HepG2 (cell line): Measurements from ENCODE around the gene PRPSAP1. TPM values are rescaled to one million over a fixed set of nuclear protein-coding genes. Genes with fewer than 3 reads are reported as not detected.

Experiments used
- CBFB ChIP-seq: sonication (generic); formaldehyde crosslinking; IDR thresholded peaks from 2 replicates; pipeline ENCODE4 v1.4.0; 2020; ENCODE audit warnings: missing genetic modification reagents
- EHMT2 ChIP-seq: fragments of 200-600 bp; sonication (generic); IDR thresholded peaks from 2 replicates; pipeline ENCODE4 v1.7.0; 2017; ENCODE audit warnings: antibody characterized with exemption, low read depth, low read length, borderline replicate concordance
- GATA4 ChIP-seq: sonication (generic); IDR thresholded peaks from 2 replicates; pipeline ENCODE4 v1.6.1; 2016; ENCODE audit warnings: antibody characterized with exemption, low read depth, borderline replicate concordance
- GPN1 ChIP-seq: sonication (generic); formaldehyde crosslinking; IDR thresholded peaks from 2 replicates; pipeline ENCODE4 v1.5.1; 2020; ENCODE audit warnings: missing genetic modification reagents, borderline replicate concordance
- HIC2 ChIP-seq: sonication (generic); formaldehyde crosslinking; IDR thresholded peaks from 2 replicates; pipeline ENCODE4 v1.9.0; 2022; ENCODE audit warnings: low read depth, missing genetic modification reagents
- IRF9 ChIP-seq: sonication (generic); formaldehyde crosslinking; IDR thresholded peaks from 2 replicates; pipeline ENCODE4 v1.8.0; 2022; ENCODE audit warnings: missing genetic modification reagents, mild to moderate bottlenecking, borderline replicate concordance
- MIER3 ChIP-seq: IDR thresholded peaks from 2 replicates; pipeline ENCODE4 v1.6.1; 2016; ENCODE audit warnings: missing compliant biosample characterization, borderline replicate concordance
- RFX5 ChIP-seq: IDR thresholded peaks from 2 replicates; pipeline ENCODE4 v1.6.1; 2011; ENCODE audit warnings: low read depth, low read length, improper control_type of control experiment
- SRF ChIP-seq: IDR thresholded peaks from 2 replicates; pipeline ENCODE4 v1.6.1; 2011; ENCODE audit warnings: mild to moderate bottlenecking, low read depth, low read length, moderate library complexity
- TFE3 ChIP-seq: IDR thresholded peaks from 2 replicates; pipeline ENCODE4 v1.6.1; 2016
- TMF1 ChIP-seq: sonication (generic); formaldehyde crosslinking; IDR thresholded peaks from 2 replicates; pipeline ENCODE4 v1.8.1; 2022; ENCODE audit warnings: low read depth, missing genetic modification reagents
- WIZ ChIP-seq: sonication (generic); formaldehyde crosslinking; IDR thresholded peaks from 2 replicates; pipeline ENCODE4 v1.5.1; 2020; ENCODE audit warnings: mild to moderate bottlenecking, missing genetic modification reagents
- ZNF609 ChIP-seq: sonication (generic); formaldehyde crosslinking; IDR thresholded peaks from 2 replicates; pipeline ENCODE4 v1.4.0; 2020; ENCODE audit warnings: mild to moderate bottlenecking, missing genetic modification reagents, borderline replicate concordance
- ZNF790 ChIP-seq: sonication (generic); formaldehyde crosslinking; IDR thresholded peaks from 2 replicates; pipeline ENCODE4 v1.8.0; 2022; ENCODE audit warnings: missing genetic modification reagents, mild to moderate bottlenecking, borderline replicate concordance
- ZNF792 ChIP-seq: IDR thresholded peaks from 2 replicates; pipeline ENCODE4 v1.6.1; 2016
- ZNF800 ChIP-seq: sonication (generic); formaldehyde crosslinking; IDR thresholded peaks from 2 replicates; pipeline ENCODE4 v1.4.0; 2020; ENCODE audit warnings: missing genetic modification reagents
- ZNF879 ChIP-seq: sonication (generic); formaldehyde crosslinking; IDR thresholded peaks from 2 replicates; pipeline ENCODE4 v1.8.1; 2023; ENCODE audit warnings: missing genetic modification reagents
- polyA plus RNA-seq, 8 experiments: library from polyadenylated mRNA; depleted of rRNA in 3 of 8; stranded (reverse) in 7 of 8; unstranded in 1 of 8; fragments of >200 nt; fragmentation: Illumina TruSeq in 4 of 8; extraction: Trizol in 4 of 8; gene quantifications; 2 replicates each; pipeline versions ENCODE4 v1.2.1 to v1.2.3, GENCODE V29; 2011 to 2016; ENCODE audit warnings: low read depth in 4 of 8, missing spikeins in 1 of 8, mixed read lengths in 1 of 8; ENCODE audit not compliant: insufficient read depth in 1 of 8
- total RNA-seq, 5 experiments: library from RNA; depleted of rRNA; stranded (reverse); fragments of >200 nt; fragmentation: Illumina TruSeq; extraction: Trizol; gene quantifications; 2 replicates each; pipeline ENCODE4 v1.2.3, GENCODE V29; 2016; ENCODE audit warnings: low read depth in 1 of 5

PRPSAP1 gene
- total and polyA plus RNA-seq, 2 of the 13 experiments (the other 11 are each of a cell fraction or from before 2014, with no cell fraction given): 91.1 to 314 TPM

- TF ChIP-seq HIC2 (peak; percentile 31; the same call in 1 of the 2 replicates), TMF1 (CRISPR knock-in tag) (no peak; the same call in 1 of the 2 replicates), IRF9 (CRISPR knock-in tag) (0 out of 2 replicates have a peak, but pooled peaks have one; percentile 20), TFE3 (CRISPR knock-in tag) (no peak), ZNF800 (CRISPR knock-in tag) (no peak; the same call in 1 of the 2 replicates), GATA4 (0 out of 2 replicates have a peak, but pooled peaks have one; percentile 31), SRF (no peak), EHMT2 (no peak), WIZ (CRISPR knock-in tag) (no peak), CBFB (CRISPR knock-in tag) (0 out of 2 replicates have a peak, but pooled peaks have one; percentile 18), GPN1 (CRISPR knock-in tag) (peak; percentile 61; the same call in 1 of the 2 replicates), ZNF792 (CRISPR knock-in tag) (no peak), ZNF609 (CRISPR knock-in tag) (peak; percentile 53; the same call in 1 of the 2 replicates), RFX5 (no peak), ZNF879 (CRISPR knock-in tag) (no peak), MIER3 (peak; percentile 47; the same call in 1 of the 2 replicates), ZNF790 (peak; percentile 63; the same call in 1 of the 2 replicates)
Measured at GRCh38 chr17:76384222-76384986, 30.7 kb upstream of the PRPSAP1 start, which contains the start of gene SPHK1 (continued).
